Posterior cingulate gyrus (tissue), 11 donors: ENCODE measurements around the gene RAC2.

Source experiments
- DNase-seq, 10 donors: peaks; one replicate each; pipeline versions ENCODE4 v3.0.0 to v3.0.0-alpha.2; 2020 to 2021; ENCODE audit warnings: mixed read lengths in 3 of 10
- intact Hi-C: fragments of 100-400 bp; cut with DNase I; formaldehyde crosslinking; loops from one replicate; pipeline ENCODE4 v1.15.1; 2023

The RAC2 gene

DNA sequence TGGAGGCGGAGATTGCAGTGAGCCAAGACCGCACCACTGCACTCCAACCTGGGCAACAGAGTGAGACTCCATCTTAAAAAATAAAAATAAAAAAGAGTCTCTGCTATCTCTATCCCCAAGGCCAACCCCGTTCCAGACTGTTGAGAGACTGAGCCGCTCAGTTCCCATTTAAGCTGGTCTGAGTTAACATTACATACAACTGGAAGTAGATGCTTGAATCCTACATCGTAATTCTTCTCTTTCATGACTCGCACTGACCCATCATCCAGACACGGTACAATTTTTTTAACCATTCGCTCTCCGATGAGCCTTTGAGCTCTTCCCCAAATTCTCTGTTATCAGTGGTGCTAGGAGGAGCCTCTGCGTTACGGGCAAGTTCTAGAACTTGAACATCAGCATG lies 33.3 kb upstream of the RAC2 start:
- DNase-seq = peak in 2 of 10 donors; percentile 7 to 29
- intact Hi-C loops = loop anchor here (5.0 kb wide), 1 partner anchor 35 kb away; no protein-coding TSS in a partner anchor

- intact Hi-C loops = loop anchor here (5.0 kb wide), 1 partner anchor 36 kb away; no protein-coding TSS in a partner anchor
- DNase-seq = peak in 3 of 10 donors; percentile 33 to 75 (median 45)
These were observed 32.7 kb upstream of the RAC2 start for GRCh38 chr22:37276776-37277175.

- peak in 3 of 10 donors; percentile 20 to 42 (median 32) for DNase-seq
- intact Hi-C loops = loop anchor here (5.0 kb wide), 1 partner anchor 37 kb away; no protein-coding TSS in a partner anchor
These were observed 31.6 kb upstream of the RAC2 start for GRCh38 chr22:37275622-37276021.

- peak in 3 of 10 donors; percentile 23 to 65 (median 27) for DNase-seq
- intact Hi-C loops = loop anchor here (5.0 kb wide), 1 partner anchor 37 kb away; no protein-coding TSS in a partner anchor
These were observed 31.1 kb upstream of the RAC2 start for GRCh38 chr22:37275134-37275533.

DNA sequence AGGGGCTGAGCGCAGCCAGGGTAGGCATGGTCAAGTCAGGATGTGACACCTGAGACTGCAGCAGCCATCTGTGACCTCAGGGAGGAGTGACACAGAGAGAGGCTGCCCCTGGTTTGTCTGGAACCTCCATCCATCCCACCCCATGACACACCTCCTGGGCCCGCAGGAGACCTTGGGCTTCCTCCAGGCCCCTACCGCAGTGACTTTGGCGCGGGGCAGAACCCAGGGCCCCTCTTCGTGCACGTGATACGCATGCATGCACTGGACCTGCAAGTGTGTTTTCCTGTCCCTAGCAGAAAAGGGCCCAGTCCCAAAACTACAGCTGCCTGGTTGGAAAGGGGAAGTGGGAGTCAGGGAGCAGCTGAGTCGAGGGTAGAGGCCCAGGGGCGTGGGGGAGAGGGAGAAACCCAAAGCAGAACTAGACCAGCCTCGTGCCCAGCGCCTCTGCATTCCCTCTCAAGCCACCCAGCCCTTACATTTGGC lies 30.4 kb upstream of the RAC2 start:
- intact Hi-C loops = no loop called here
- peak in 7 of 10 donors; percentile 13 to 89 (median 32) for DNase-seq

- DNase-seq = peak in 2 of 10 donors; percentile 58 to 61
- intact Hi-C loops = no loop called here
These were observed 29.8 kb upstream of the RAC2 start for GRCh38 chr22:37273846-37274225.

DNA sequence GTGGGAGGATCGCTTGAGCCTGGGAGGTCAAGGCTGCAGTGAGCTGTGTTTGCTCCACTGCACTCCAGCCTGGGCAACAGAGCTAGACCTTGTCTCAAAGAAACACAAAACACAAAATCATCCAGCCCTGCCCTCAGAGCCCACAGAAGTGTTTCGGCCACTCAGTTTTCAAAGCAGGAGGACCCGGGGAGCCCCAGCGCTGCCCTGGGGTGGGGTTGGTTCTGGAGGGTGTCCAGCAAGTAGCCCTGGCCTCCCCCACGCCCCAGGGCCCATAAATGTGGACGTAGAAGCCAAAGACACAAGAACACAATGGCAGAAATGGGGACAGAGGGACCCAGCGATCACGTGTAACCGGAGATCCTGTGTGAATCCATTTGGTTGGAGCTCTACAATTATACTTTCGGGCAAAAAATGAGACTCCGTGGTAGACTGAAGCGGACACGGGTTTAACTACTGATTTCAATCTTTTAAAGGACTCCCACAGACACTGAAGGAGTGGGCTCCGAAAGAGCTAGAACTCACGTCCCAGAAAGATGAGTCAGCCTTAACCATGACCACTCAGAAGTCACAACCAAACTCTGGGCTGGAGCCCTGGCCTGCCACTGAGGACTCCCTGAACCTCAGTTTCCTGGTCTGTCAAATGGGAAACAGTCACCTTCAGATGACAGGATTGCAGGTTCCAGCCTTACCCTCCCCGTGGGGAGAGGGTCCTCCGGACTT lies 29.2 kb upstream of the RAC2 start:
- DNase-seq = peak in 3 of 10 donors; percentile 37 to 64 (median 57)
- intact Hi-C loops = no loop called here

- intact Hi-C loops = no loop called here
These were observed 27.0 kb upstream of the RAC2 start for GRCh38 chr22:37270928-37271650.

GRCh38 chr22:37269936-37270678 lies 26.0 kb upstream of the RAC2 start:
- DNase-seq = peak in 1 of 10 donors; percentile 34
- intact Hi-C loops = no loop called here

More at GRCh38 chr22:37270928-37271650, 27.0 kb upstream of the RAC2 start:
- DNase-seq = peak in 2 of 10 donors; percentile 19 to 79

DNA sequence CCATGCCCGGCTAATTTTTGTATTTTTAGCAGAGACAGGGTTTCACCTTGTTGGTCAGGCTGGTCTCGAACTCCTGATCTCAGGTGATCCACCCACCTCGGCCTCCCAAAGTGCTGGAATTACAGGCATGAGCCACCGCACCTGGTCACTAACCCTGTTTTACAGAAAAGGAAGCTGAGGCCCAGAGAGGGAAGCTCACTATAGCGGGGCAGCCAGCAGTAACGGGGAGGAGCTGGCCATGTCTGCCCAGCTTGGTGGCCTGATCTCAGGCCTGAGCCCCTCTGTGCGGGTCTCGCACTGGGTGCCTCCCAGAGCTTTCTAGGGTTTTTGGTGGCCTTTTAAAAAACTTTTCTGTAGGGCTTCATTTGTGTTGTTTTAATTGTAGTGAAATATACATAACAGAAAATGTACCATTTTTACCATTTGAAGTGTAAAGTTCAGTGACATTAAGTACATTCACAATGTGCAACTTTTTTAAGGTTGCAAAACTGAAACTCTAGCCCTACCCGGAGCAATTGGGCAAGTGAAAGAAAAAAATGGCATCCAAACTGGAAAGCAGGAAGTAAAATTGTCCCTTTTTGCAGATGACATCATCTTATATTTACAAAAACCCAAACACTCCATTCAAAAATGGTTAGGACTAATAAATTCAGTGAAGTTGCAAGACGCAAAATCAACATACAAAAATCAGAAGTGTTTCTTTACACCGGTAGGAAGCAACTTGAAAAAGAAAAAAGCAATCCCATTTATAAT lies 23.8 kb upstream of the RAC2 start:
- peak in 1 of 10 donors; percentile 52 for DNase-seq
- intact Hi-C loops = no loop called here

GRCh38 chr22:37267135-37267587 lies 23.1 kb upstream of the RAC2 start:
- DNase-seq = peak in 6 of 10 donors; percentile 43 to 92 (median 67)
- intact Hi-C loops = no loop called here

DNA sequence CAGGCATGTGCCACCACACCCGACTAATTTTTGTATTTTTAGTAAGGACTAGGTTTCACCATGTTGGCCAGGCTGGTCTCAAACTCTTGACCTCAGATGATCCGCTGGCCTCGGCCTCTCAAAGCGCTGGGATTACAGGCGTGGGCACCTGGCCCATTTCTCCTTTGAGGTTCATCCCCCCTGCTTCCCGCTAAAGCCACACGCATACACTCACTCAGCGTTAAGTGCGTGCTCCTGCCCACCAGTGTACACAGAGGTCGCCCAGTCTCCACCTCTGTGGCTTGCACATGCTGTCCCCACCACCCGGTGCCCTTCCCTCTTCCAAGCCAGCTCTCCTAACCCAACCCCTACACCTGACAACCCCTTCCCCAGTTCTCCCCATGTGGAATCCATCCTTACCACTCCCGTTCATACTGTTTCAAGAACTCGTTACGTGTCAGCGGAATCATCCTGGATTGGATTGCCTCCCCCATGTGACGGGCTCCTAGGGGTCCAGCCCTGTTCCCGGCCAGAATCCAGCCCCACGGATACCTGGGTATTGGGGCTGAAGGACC lies 22.6 kb upstream of the RAC2 start:
- peak in 2 of 10 donors; percentile 19 to 62 for DNase-seq

DNA sequence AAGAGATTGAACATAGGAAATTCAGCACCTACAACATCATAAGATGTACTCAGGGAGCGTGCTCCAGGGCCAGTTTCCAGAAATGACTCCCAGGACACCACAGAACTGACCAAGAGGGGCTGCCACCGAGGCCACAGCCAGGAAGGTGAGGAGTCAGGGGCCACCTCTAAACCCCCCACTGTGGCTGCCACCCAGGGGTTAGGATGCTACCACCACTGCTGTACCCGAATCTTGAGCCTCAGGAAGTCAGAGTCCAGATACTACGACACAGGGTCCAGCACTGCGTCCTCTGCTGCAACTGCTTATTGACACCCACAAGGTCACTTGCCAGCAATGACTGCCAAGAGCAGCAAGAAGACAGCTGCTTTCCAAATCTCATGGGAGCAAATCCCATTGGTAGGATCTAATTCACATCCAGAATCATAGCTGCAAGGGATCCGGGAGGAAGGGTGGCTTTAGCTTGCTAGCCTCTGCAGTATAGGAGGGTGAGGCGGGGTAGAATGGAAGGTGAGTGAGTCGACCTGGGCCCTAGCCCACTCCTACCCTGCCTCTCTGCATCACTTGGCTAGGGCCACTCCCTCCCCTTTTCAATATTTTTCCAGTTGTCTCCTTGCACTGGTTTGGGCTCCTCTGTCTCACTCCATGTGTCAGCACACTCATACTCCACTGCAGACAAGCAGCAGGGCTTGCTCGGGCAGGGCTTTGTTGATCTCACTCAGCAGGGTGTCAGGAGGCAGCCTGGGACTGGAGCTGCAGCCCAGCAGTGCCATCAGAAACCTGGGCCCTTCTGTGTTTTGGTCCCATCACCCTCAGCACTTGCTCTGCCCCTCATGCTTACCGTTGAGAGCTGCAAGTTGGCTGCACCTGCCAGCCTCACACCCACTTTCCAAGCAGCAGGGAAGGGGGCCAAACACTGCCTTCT lies 20.2 kb upstream of the RAC2 start:
- DNase-seq = peak in 3 of 10 donors; percentile 29 to 51 (median 40)
- intact Hi-C loops = no loop called here

More for the DNA sequence above, 22.6 kb upstream of the RAC2 start:
- intact Hi-C loops = no loop called here

DNA sequence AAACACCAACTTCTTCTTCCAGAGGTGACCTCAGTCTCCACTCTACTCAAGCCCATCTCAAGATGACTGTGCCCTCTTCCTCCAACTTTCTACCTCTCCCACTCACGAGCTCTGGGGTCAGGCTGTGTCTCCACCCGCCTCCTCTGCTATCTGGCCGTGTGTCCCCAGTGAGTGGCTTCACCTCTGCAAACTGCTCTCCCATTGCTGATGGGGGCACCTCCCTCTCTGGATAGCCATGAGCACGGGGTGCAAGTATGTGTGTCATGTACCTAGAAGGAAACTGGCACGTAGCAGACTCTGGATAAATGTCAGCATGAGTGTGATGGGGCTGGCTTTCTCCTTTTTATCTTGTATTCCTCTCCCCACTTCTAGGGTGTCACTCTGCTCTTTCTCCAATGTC lies 18.3 kb upstream of the RAC2 start:
- DNase-seq = peak in 1 of 10 donors; percentile 27
- intact Hi-C loops = no loop called here

- intact Hi-C loops = no loop called here
- peak in 7 of 10 donors; percentile 17 to 83 (median 38) for DNase-seq
These were observed 16.9 kb upstream of the RAC2 start for GRCh38 chr22:37260901-37261336.

DNA sequence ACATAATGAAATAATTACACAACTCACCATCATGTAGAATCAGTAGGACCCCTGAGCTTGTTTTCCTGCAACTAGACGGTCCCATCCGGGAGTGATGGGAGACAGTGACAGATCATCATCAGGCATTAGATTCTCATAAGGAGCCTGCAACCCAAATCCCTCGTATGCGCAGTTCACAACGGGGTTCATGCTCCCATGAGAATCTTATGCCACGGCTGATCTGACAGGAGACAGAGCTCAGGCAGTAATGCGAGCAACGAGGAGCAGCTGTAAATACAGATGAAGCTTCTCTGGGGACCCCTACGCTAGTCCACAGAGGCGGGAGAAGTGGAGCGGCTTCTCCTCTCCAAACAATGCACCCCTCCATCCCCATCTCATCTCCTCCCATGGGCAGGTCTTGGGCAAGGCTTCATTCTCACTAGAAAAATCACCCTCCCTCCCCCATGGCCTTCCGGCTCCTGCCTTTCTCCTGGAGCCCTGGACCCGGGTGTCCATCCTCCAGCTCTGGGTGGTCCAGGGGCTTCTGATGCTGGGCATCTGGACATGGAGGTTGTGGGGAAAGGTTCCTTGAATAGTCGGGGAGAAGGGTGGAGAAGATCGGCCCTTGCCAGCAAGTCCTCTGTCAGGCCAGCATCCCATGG lies 16.2 kb upstream of the RAC2 start:
- intact Hi-C loops = no loop called here
- DNase-seq = peak in 3 of 10 donors; percentile 8 to 68 (median 39)

DNA sequence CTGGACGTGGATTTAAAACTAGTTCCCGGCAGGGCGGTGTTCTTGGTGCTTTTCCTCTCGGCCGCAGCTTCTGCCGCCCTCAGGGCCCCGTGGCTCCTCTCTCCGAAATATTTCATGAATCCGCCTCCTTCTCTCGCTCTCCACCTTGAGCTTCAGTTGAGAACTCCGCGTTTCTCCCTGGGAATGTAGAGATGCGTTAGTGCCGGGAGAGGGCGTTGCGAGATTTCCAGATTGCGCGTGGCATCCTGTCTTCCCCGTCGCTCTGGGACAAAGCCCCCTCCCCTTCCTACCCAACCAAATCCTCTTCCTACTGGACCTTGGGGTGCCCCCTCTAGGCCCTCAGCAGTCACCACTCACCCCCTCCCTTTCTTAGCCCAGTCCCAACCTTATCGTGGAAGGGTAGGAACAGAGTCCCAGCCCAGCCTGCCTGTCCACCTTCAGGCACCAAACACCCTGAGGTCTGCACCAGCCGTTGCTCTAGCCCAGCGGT lies 15.5 kb upstream of the RAC2 start:
- intact Hi-C loops = no loop called here
- DNase-seq = peak in 7 of 10 donors; percentile 20 to 90 (median 49)
